ENCODE results near the gene CUL4A.
"Not testable (repeated sequence)": the region's sequence is repeated elsewhere in the genome, so short reads cannot be mapped to it uniquely, and the experiment has no call there.

The CUL4A gene

DNA sequence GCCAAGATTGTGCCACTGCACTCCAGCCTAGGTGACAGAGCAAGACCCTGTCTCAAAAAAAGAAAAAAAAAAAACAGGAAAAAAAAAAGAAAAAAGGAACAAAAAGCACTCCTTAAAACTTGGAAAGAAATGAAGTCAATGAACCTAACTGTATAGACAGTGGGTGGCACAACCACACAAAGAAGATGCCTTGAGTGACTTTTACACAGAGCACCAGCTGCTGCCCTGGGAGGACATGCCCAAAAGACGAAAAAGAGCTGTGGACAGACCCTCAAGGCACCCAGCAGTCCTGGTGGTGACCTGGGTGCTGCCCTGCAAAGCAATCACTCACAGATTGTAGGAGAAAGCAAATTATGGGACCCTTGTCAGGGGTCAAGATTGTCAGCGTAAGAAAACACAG is 81.7 kb downstream of the CUL4A start:
- no peak for FAIRE-seq
- no peak for DNase-seq (ENCODE audit: low spot score)

DNA sequence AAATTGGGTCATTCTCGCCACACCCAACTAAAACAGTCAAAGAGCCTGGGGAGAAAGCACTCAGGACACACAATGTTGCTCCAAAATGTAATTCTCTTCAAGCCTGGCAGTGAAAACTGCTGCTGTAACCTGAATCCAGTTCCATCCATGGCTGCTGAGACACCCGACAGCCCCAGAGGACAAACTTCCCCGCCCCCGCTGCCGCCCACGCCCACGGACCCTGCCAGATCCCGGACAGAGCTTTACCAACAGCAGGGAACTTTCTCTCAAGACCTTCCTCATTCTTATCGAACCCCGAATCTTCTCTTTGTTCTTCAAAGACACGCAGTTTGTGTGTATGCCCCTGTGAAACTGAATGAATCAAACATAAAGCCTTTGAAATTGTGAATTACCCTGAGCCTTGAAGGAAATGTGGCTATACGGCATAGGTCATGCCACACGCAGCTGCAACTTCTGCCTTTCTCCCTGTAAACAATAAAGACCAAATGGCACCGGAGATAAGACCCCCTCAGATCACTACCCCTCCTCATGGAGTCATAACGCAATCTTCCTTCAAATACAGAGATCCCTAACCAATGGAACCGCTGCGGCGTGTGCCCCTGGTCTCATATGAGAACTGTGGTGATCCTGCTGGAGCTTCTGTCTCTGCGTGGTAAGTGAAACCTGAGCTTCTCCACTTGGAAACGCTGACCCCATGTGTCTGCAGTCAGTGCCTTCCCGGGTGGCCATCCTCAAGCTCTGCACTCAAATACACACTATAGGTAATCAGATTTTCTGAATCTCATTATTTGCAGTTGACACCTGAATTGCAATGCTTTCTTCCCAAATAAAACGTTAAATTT is 82.8 kb downstream of the CUL4A start:
- no peak for DNase-seq (ENCODE audit: low spot score)
- no peak for FAIRE-seq

DNA sequence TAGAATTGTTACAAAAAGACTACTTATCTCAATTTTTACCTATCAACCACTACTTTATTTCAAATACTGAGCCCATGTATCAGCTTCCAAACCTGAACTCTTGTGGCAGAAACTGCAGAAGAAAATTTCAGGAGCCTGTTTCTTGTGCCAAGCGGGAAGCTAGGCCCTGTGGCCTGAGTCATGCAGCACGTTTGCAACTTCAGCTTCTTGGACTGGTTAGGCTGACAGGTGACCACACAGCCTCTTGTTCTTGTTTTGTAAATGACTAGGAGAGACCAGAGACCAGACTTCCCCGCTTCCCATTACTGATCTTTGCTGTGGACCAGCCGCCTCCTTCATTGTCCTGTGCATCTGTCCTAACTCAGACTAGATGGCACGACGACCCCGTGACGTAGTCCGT is 84.3 kb downstream of the CUL4A start:
- DNase-seq (ENCODE audit: low spot score) (no peak), FAIRE-seq (no peak)

DNA sequence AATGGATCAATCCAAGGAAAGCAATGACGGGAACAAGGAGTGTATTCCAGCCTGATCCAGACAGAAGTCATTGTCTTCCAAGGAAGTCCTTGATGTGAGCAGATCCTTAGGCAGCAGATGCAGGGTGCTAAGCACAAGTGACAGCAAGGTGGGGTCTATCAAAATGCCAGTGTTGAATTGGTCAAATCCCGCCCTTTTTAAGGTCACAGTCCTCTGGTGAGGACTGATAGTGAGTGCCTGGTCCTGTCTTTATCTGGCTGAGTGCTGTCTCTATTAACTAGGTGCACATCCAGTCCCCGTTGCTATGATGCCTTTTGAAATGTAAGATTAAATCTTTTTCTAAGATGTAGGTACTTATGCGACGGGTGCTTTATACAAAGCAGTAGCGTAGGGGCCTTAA is 86.4 kb downstream of the CUL4A start:
- FAIRE-seq, result no peak
- DNase-seq (ENCODE audit: low spot score), result no peak

DNA sequence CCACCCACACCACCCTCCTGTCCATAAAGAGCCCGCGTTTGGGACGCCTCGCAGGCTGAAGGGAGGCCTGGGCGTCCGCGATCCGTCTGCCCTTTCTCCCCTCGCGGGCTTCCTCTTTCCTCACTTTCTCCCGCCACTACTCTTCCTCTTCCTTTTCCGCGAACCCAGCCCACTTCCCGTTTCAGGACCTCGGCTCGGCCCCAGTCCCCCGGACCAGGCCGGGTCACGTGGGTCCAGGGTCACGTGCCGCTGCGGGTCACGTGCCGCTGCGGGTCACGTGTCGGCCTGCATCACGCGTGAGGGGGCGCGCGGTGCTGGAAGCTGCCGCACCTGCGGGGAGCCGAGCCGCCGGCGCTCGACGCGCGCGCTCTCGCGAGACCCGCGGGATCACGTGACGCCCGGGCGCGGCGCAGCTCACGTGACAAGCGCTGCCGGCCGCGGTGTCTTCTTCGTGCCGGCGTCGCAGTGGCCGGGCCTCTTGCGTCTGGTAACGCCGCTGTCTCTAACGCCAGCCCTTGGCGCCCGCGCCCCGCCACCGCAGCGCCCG is 87.5 kb downstream of the CUL4A start, which contains the start of gene LAMP1:
Gene LAMP1 (plus strand): TSS at position 417 of the 547 bp plus-strand sequence. CDS start 196 bp downstream, outside the sequence.
- FAIRE-seq (no peak), DNase-seq (ENCODE audit: low spot score) (peak; percentile 74)

DNA sequence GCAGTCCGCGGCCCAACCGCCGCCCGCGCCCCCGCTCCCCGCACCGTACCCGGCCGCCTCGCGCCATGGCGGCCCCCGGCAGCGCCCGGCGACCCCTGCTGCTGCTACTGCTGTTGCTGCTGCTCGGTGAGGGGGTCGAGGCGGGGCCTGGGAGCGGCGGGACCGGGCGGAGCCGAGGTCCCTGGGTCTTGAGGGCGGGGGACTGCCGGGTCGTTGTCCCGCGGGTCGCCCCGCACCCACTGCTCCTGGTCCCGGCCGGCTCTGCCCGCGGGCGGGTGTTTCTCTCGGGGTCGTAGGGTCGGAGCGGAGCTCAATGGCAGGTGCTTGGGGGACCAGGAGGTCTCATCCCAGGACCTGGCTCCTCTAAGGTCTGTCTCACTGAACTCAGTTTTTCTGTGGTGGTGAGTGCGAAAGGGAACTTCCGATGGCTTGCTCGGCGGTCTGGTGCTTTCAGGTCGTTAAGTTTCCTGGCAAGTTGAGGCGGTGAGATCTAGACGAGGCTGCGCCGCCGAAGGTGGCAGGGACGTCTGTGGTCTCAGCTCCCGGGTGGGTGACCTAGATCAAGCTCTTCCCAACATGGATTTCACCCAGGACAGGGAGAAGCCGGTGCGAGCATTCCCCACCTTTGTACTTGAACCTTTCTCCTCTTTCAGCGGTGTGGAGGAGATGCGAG is 88.1 kb downstream of the CUL4A start:
- peak; percentile 7 for DNase-seq (ENCODE audit: low spot score)
- FAIRE-seq, result no peak

DNA sequence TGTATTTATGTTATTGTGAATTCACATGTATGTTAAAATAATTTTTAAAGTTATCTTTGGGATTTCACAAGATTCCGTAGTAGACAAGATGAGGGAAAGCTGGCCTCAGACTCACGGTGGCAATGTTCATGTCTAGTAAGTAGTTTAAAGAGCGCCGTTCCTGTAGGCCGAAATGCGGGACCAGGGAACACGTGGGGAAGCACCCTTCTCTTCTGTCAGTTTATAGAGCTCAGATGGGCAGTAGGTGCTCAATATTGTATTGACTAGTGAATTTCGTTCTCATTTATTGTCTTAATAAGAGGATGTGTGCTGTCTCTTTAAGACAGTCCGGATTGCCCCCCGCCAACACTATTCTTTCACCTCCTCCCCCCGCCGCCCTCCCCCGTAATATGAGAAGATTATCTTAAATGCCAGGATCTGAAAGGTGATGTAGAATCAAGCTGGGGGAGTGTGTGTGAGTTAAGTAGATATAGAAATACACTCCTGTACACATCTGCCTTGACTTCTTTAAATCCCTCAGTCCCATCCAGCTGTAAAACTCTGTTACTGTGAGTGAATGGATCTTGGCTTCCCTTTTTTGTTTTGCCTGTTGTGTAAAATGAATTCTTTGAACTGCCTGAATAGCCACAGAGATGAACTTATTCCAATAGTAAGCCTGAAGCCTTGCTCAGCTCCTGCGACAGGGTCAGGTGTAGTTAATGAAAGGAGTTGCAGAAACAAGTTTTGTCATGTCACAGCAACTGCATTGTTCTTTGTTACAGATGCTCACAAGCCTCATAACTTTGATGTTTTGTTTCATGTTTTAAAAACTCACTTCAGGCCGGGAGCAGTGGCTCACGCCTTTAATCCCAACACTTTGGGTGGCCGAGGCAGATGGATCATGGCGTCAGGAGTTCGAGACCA is 88.9 kb downstream of the CUL4A start:
- FAIRE-seq (no peak), DNase-seq (ENCODE audit: low spot score) (no peak)

DNA sequence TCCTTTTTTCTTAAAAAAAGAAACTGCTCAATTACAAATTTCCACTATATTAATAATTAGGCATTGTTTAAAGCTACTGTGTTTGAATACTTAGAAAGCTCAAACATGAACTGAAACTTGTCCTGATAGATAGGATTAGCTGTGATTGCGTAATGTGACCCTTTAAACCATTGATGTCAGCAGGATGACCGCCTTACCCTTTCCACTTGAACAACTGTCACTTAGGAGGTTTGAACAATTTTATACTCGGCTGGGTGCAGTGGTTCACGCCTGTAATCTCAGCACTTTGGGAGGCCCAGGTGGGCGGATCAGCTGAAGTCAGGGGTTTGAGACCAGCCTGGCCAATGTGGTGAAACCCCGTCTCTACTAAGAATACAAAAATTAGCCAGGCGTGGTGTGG is 90.5 kb downstream of the CUL4A start:
- FAIRE-seq, result peak; percentile 65
- peak; percentile 65 for DNase-seq (ENCODE audit: low spot score)

DNA sequence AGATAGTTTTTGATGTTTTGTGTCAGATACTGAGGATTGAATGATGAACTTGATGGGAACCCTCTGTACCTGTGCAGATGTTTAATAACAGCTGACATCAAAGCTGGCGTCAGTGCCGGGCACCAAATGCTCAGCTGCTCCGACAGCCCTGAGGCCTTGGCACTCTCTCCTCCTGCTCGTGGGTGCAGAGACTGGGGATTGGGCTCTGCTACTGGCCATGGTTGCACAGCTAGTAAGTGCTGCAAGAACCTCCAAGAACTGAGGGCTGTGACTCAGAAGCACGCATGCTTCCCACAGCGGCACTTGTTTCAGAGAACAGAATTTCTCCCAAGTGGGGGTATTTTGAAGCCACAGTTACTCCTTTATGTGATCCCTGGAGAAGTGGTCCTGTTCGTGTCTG is 93.6 kb downstream of the CUL4A start:
- DNase-seq (ENCODE audit: low spot score) (no peak), FAIRE-seq (no peak)

DNA sequence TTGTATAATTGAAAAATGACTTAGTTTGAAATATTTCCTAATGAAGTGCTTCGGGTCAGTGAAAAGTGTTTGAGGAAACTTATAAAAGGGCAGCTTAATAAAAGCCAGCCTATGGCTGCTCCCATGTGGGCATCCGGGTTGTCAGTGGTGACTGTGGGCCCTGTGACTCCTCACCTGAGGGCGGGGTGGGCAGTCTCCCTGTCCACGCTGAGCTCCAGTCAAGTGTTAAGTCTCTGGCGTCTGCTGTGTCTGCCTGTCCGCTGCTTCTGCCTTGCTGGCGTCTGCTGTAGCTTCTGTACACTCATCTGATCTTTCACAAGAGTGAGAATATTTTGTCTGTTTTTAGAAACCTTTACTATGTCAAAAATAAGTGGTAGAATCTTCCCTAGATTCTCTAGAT is 94.7 kb downstream of the CUL4A start:
- FAIRE-seq, result peak; percentile 86
- peak; percentile 77 for DNase-seq (ENCODE audit: low spot score)

DNA sequence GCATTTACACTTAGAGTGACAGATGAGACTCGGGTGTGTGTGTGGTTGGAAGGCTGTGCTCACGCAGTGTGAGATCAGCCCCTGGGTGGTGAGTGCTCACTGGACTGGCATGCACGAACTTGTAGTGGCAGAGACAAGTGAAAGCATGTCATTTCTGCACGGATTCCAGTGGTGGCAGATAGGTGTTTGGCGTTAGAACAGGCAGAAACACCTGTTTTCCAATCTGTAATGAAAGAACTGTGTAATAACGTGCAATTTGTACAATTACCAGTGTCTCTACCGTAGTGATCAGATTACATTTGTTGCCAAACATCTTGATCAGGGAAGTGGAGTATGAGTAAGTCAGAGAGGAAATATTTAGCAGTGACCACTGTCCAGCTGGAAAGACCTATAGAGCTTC is 95.8 kb downstream of the CUL4A start:
- peak; percentile 66 for FAIRE-seq
- DNase-seq (ENCODE audit: low spot score), result peak; percentile 64

DNA sequence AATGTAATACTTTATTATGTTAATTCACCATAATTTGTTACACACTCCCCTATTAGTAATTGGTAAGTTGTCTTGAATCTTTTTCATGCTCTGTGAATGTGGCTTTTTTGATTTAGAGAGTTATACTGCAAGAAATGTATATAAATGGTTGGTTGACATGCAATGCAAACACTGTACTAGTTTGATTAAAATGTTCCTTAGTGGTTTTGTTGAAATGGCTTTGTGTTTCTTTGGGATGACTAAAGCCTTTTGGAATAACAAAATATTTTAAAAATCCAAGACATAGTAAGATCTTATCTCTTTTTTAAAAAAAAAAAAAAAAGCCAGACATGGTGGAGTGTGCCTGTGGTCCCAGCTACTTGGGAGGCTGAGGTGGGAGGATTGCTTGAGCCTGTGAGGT is 98.1 kb downstream of the CUL4A start:
- FAIRE-seq (no peak), DNase-seq (ENCODE audit: low spot score) (no peak)

DNA sequence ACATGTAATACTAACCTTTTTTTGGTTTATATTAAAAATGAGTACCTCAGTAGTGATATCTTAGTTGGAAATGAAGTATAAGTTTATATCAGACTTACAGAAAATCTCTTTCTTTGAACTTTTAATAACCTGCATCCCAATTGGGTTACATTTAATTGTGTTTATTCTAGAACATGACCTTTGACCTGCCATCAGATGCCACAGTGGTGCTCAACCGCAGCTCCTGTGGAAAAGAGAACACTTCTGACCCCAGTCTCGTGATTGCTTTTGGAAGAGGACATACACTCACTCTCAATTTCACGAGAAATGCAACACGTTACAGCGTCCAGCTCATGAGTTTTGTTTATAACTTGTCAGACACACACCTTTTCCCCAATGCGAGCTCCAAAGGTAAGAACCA is 100.1 kb downstream of the CUL4A start:
- DNase-seq (ENCODE audit: low spot score), result no peak
- FAIRE-seq, result no peak

DNA sequence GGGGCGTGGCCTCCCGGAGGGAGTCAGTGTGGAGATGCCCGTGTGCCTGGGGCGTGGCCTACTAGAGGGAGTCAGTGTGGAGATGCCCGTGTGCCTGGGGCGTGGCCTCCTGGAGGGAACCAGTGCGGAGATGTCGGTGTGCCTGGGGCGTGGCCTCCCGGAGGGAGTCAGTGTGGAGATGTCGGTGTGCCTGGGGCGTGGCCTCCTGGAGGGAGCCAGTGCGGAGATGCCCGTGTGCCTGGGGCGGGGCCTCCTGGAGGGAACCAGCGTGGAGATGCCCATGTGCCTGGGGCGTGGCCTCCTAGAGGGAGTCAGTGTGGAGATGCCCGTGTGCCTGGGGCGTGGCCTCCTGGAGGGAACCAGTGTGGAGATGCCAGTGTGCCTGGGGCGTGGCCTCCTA is 104.7 kb downstream of the CUL4A start:
- FAIRE-seq, result not testable (repeated sequence)

DNA sequence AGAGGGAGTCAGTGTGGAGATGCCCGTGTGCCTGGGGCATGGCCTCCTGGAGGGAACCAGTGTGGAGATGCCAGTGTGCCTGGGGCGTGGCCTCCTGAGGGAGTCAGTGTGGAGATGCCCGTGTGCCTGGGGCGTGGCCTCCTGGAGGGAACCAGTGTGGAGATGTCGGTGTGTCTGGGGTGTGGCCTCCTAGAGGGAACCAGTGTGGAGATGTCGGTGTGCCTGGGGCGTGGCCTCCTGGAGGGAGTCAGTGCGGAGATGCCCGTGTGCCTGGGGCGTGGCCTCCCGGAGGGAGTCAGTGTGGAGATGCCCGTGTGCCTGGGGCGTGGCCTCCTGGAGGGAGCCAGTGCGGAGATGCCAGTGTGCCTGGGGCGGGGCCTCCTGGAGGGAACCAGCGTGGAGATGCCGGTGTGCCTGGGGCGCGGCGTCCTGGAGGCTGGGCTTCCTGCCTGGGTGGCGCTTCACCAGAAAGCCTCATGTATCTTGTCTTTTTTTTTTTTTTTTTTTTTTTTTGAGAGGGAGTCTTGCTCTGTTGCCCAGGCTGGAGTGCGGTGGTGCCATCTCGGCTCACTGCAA is 105.6 kb downstream of the CUL4A start:
- DNase-seq (ENCODE audit: low spot score); FAIRE-seq: not testable (repeated sequence)

More for the DNA sequence above, 104.7 kb downstream of the CUL4A start:
- DNase-seq (ENCODE audit: low spot score), result not testable (repeated sequence)

DNA sequence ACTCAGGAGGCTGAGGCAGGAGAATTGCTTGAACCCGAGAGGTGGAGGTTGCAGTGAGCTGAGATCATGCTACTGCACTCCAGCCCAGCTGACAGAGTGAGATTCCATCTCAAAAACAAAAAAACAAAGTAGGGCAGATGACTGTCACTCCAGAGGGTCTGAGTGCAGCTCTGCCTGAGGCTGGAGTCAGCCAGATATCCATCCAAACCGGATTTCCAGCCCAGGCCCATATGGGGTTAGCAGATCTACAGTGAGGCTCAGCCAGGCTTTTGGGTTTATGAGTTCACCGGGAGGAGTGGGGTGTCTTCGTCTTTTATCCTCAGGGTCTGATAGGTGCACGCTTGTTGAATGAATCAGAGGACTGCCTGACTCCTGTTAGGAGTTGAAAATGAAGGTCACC is 106.6 kb downstream of the CUL4A start:
- FAIRE-seq, result no peak
- DNase-seq (ENCODE audit: low spot score), result no peak

Data from RCC 7860 (cell line).